Measurements from ENCODE around the gene ZXDC. TPM values are rescaled to one million over a fixed set of nuclear protein-coding genes. Genes with fewer than 3 reads are reported as not detected.

Gene ZXDC
- total RNA-seq, 1 experiment from 2014 or later: 26.6 TPM

- no peak for DNase-seq (ENCODE audit: low read depth)
Measured at GRCh38 chr3:126512026-126512425, 36.3 kb upstream of the ZXDC start.

GRCh38 chr3:126511291-126511690, 35.6 kb upstream of the ZXDC start:
- no peak for DNase-seq (ENCODE audit: low read depth)

GRCh38 chr3:126510308-126510910, 34.7 kb upstream of the ZXDC start:
- DNase-seq (ENCODE audit: low read depth): no peak

GRCh38 chr3:126509597-126510307, 34.1 kb upstream of the ZXDC start:
- DNase-seq (ENCODE audit: low read depth): peak; percentile 34

DNA sequence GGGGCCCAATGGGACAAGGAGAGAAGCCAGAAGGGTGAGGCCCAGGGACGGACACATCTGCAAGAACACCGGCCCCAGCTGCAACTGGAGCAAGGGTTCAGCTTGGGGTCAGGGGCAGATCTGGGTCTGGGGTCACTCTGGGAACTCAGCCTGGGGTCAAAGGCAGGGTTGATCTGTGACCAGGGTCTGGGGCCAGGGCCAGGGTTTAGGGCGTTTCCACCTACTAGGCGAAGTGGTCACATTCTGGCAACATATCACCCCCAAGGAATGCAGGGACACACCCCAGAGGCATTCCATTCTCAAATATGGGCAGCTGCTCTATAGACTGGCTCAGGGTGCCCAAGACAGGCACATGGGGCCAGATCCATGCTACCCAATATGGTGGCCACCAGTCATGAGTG, 32.9 kb upstream of the ZXDC start:
- peak; percentile 55 for DNase-seq (ENCODE audit: low read depth)

DNA sequence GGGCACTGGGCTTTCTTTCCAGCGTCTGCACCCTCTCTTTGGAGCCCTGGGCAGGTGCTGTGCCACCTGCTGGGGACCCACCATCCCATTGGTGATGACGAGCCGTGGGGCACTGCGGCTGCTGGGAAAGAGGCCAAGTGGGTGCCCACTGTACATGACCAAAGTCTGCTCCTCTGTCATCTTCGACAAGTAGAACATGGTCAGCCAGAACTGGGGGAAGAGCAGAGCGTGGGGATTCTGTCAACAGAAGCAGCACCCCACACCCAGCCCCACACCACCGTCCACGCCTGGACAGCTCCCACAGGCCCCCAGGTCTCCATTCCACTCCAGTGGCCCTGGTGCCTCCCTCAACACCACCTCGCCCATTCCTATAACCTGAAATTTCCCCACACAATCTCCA, 32.2 kb upstream of the ZXDC start:
- DNase-seq (ENCODE audit: low read depth): no peak

DNA sequence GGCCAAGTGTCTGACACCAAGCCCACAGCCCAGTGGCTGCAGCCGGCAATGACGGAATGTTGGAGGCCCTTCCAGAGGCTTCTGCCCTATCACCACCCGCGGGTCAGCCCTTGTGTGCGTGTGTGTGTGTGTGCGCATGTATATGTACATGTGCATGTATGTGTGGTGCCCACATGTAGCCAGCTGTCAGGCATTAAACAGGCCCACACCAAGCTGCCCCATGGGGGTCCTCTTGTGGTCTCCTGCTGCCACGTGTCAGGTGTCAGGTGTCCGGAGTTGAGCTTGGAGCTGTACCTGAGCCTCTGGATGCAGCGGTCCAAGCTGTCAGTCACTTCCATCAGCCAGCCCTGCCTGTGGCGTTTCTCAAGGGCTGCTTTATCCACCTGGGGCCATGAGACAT, 28.0 kb upstream of the ZXDC start:
- no peak for DNase-seq (ENCODE audit: low read depth)

- no peak for DNase-seq (ENCODE audit: low read depth)
Measured at GRCh38 chr3:126502656-126503055, 27.0 kb upstream of the ZXDC start.

- no peak for DNase-seq (ENCODE audit: low read depth)
Measured at GRCh38 chr3:126501736-126502135, 26.0 kb upstream of the ZXDC start.

- no peak for DNase-seq (ENCODE audit: low read depth)
Measured at GRCh38 chr3:126501054-126501453, 25.4 kb upstream of the ZXDC start.

DNA sequence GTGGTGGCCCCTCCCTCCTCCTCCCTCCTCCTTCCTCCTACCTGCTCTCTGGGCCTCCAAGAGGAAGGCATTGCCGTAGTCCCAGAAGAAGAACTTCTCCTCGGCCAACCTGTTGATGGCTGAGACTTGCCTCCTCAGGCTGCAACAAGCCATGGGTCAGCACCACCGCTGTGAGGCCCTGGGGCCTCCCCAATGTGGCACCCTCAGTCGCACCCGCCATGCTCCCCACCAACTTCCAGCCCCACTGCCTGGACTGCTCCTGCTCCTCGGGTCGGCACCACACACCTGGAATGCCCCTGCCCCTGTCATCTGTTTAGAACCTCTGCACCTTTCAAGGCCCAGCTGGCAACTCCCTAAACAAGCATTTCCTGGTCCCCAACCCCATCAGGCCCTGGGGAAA, 24.3 kb upstream of the ZXDC start:
- no peak for DNase-seq (ENCODE audit: low read depth)

DNA sequence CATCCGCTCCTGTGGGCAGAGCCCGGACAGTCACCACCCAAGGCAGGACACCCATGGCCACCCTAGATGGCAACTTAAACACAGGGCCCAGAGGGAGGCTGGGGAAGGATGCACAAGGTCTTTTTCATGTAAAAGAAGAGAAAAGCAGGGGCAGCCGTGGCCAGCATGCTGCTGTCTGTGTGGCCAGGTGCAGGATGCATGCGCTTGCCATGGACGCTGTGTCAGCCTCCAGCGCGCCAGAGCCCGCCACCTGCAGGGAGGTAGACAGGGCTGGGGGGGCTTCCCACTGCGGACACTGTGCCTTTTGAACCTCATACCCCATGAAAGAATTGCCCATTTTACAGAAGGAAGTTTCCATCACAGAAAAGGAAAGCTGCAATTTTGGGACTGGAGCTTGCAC, 23.7 kb upstream of the ZXDC start:
- no peak for DNase-seq (ENCODE audit: low read depth)

- DNase-seq (ENCODE audit: low read depth): no peak
Measured at GRCh38 chr3:126498929-126499328, 23.2 kb upstream of the ZXDC start.

- DNase-seq (ENCODE audit: low read depth): no peak
Measured at GRCh38 chr3:126498461-126498860, 22.8 kb upstream of the ZXDC start.

DNA sequence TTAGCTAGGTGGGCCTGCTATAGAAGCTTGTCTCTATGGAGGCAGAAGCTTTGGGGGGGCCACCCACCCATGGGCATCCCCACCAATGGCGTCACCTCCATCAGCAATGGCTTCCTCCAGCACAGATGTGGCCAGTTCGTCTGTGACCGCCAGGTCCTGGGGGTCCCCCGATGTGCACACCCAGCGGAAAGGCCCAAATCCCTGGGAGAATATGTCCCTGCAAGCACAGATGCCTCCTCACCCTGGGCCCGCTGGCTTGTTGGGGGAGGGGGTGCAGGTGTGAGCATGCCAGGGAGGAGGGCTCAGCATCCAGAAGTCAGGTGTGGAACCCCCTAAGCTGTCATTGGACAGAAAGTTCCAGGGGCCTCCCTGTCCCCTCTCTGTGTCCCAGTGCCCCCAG, 22.3 kb upstream of the ZXDC start:
- DNase-seq (ENCODE audit: low read depth): no peak

GRCh38 chr3:126496894-126497850, 21.5 kb upstream of the ZXDC start:
- DNase-seq (ENCODE audit: low read depth): no peak

DNA sequence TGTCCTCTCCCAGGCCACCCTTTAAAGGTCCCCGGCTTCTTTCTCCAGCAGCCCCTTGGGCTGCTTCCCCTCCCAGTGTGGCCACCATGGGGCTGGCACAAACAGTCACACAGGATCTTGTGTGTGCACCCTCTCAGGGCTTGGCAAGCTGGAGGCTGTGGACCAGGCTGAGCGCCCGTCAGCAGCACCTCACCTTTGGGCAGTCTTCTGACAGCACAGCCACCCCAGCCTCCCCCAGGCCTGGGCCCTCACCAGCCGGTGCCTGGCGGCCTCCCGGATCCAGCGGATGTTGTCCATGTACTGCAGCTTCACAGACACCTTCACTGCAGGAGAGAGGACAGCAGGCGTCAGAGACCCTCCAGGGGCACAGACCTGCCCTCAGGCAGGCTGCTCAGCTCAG, 20.1 kb upstream of the ZXDC start:
- DNase-seq (ENCODE audit: low read depth): no peak

DNA sequence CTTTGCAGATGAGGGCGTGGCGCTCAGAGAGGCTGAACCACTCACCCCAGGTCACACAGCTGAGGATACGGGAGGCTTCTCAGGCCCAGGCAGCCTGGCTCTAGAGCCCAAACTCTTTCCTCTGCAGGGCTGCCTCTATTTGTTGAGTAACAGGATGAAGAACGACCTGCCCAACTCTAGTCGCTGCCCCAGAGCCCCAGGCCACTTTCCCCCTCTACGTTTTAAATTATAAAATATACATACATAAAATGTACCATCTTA, 19.2 kb upstream of the ZXDC start:
- DNase-seq (ENCODE audit: low read depth): no peak

GRCh38 chr3:126494204-126494969, 18.7 kb upstream of the ZXDC start:
- DNase-seq (ENCODE audit: low read depth): peak; percentile 53

GRCh38 chr3:126493739-126494138, 18.0 kb upstream of the ZXDC start:
- DNase-seq (ENCODE audit: low read depth): no peak

GRCh38 chr3:126493051-126493450, 17.4 kb upstream of the ZXDC start:
- DNase-seq (ENCODE audit: low read depth): no peak

All from M059J (cell line).